PFSK-1 (cell line): Measurements from ENCODE around the gene TEX52.

Source experiments
- FOXP2 ChIP-seq: optimal IDR thresholded peaks from 2 replicates; pipeline ENCODE3; 2011; ENCODE audit warnings: borderline replicate concordance, control low read depth, inconsistent platforms; ENCODE audit not compliant: insufficient read depth; ENCODE audit errors: extremely low read length, extremely low read depth
- POLR2AphosphoS5 ChIP-seq: IDR thresholded peaks from 2 replicates; pipeline ENCODE4 v1.6.1; 2012; ENCODE audit warnings: low read depth, mild to moderate bottlenecking, control low read depth, low read length, moderate library complexity
- REST ChIP-seq, 2 experiments: IDR thresholded peaks; 2 replicates each; pipeline versions ENCODE4 v1.6.1 to v1.8.0; 2011 to 2012; ENCODE audit warnings: low read depth in 2 of 2, low read length in 2 of 2, control low read depth in 1 of 2, inconsistent platforms in 1 of 2, mild to moderate bottlenecking in 1 of 2, moderate library complexity in 1 of 2; ENCODE audit not compliant: insufficient read depth in 1 of 2
- SIN3A ChIP-seq: IDR thresholded peaks from 2 replicates; pipeline ENCODE4 v1.6.1; 2012; ENCODE audit warnings: mild to moderate bottlenecking, low read length, moderate library complexity, borderline replicate concordance; ENCODE audit not compliant: insufficient read depth
- TAF1 ChIP-seq: IDR thresholded peaks from 2 replicates; pipeline ENCODE4 v1.6.1; 2012; ENCODE audit warnings: low read length, control low read depth, borderline replicate concordance; ENCODE audit not compliant: insufficient read depth

Gene TEX52

GRCh38 chr12:2857576-2857975 is 737 bp upstream of the TEX52 start:
- TF ChIP-seq POLR2AphosphoS5 (peak; percentile 16; the same call in 1 of the 2 replicates), REST (IDR thresholded peaks at IDR 0.05; ENCODE audit: insufficient read depth in 1 of 2, low read depth in 2 of 2, low read length in 2 of 2) (no peak), FOXP2 (no peak)

- TF ChIP-seq FOXP2 (no peak), SIN3A (no peak), POLR2AphosphoS5 (no peak), REST (IDR thresholded peaks at IDR 0.05; ENCODE audit: insufficient read depth in 1 of 2, low read depth in 2 of 2, low read length in 2 of 2) (no peak), TAF1 (no peak)
Measured at GRCh38 chr12:2856051-2856450, 788 bp downstream of the TEX52 start.

GRCh38 chr12:2855546-2855945 is 1.3 kb downstream of the TEX52 start:
- TF ChIP-seq FOXP2 = no peak
- no peak for TF ChIP-seq REST (IDR thresholded peaks at IDR 0.05; ENCODE audit: insufficient read depth in 1 of 2, low read depth in 2 of 2, low read length in 2 of 2)
- TF ChIP-seq POLR2AphosphoS5 = no peak
- no peak for TF ChIP-seq TAF1
- no peak for TF ChIP-seq SIN3A

GRCh38 chr12:2854669-2855453 is 2.0 kb downstream of the TEX52 start:
- TF ChIP-seq REST (IDR thresholded peaks at IDR 0.05; ENCODE audit: insufficient read depth in 1 of 2, low read depth in 2 of 2, low read length in 2 of 2) = no peak
- no peak for TF ChIP-seq SIN3A
- no peak for TF ChIP-seq TAF1
- TF ChIP-seq POLR2AphosphoS5 = no peak
- TF ChIP-seq FOXP2 = no peak

GRCh38 chr12:2853626-2854025 is 3.2 kb downstream of the TEX52 start:
- no peak for TF ChIP-seq TAF1
- no peak for TF ChIP-seq POLR2AphosphoS5
- no peak for TF ChIP-seq FOXP2
- no peak for TF ChIP-seq SIN3A
- TF ChIP-seq REST (IDR thresholded peaks at IDR 0.05; ENCODE audit: insufficient read depth in 1 of 2, low read depth in 2 of 2, low read length in 2 of 2) = no peak
